Activated CD4-positive, alpha-beta T cell treated with anti-CD3 and anti-CD28 coated beads, Interleukin-2, Interleukin-4, amounts not matched to agents 100 ng/mL and 50 ng/mL, durations not matched to agents 16 hours and 8 hours (primary cell): ENCODE measurements around the gene TGIF2.

Experiments used
- DNase-seq: peaks from one replicate; pipeline ENCODE4 v3.0.0-alpha.2; 2020; ENCODE audit warnings: low spot score

TGIF2 gene

GRCh38 chr20:36573103-36573797, at the start of gene TGIF2:
Gene TGIF2, plus strand, starts transcription at chr20:36573597. Its CDS starts 5,178 bp downstream, at chr20:36578775.
- DNase-seq, result peak; percentile 89

- no peak for DNase-seq
Observed at GRCh38 chr20:36525620-36526365, 47.6 kb upstream of the TGIF2 start.

GRCh38 chr20:36526521-36527011, 46.8 kb upstream of the TGIF2 start:
- no peak for DNase-seq

GRCh38 chr20:36527331-36528125, 45.9 kb upstream of the TGIF2 start:
- no peak for DNase-seq

GRCh38 chr20:36528176-36528874, 45.1 kb upstream of the TGIF2 start:
- DNase-seq, result no peak

GRCh38 chr20:36528875-36529417, 44.5 kb upstream of the TGIF2 start:
- no peak for DNase-seq

- DNase-seq, result no peak
Observed at GRCh38 chr20:36532388-36532787, 41.0 kb upstream of the TGIF2 start.

GRCh38 chr20:36532822-36533221, 40.6 kb upstream of the TGIF2 start:
- no peak for DNase-seq

GRCh38 chr20:36538026-36538722, 35.2 kb upstream of the TGIF2 start:
- DNase-seq, result no peak

- DNase-seq, result no peak
Observed at GRCh38 chr20:36540551-36541211, 32.7 kb upstream of the TGIF2 start.

- no peak for DNase-seq
Observed at GRCh38 chr20:36541227-36541767, 32.1 kb upstream of the TGIF2 start, which contains the start of gene MYL9. Gene MYL9, plus strand, starts transcription at chr20:36541519. Its CDS starts 3,366 bp downstream, at chr20:36544885.

GRCh38 chr20:36541768-36542488, 31.5 kb upstream of the TGIF2 start:
- DNase-seq, result no peak

GRCh38 chr20:36542516-36543183, 30.7 kb upstream of the TGIF2 start:
- no peak for DNase-seq

- DNase-seq, result no peak
Observed at GRCh38 chr20:36543184-36544133, 29.9 kb upstream of the TGIF2 start.

GRCh38 chr20:36544134-36545018, 29.0 kb upstream of the TGIF2 start:
- no peak for DNase-seq

- DNase-seq, result no peak
Observed at GRCh38 chr20:36546111-36546736, 27.2 kb upstream of the TGIF2 start.
